GM12878 (cell line): Measurements from ENCODE around the gene RPA3. TPM values are rescaled to one million over a fixed set of nuclear protein-coding genes. Genes with fewer than 3 reads are reported as not detected.

Source experiments
- ATAC-seq: fragments of 200-7000 bp; cut with Tn5 transposase; 3 replicates; pipeline ENCODE4 v1.9.1; 2020; ENCODE audit warnings: mild to moderate bottlenecking, moderate library complexity
- BruUV-seq: library from RNA; stranded (reverse); fragments of 400-500 nt; replicated peaks from 2 replicates; lab custom pipeline; 2021; lab: Mats Ljungman, UMichigan
- CTCF ChIA-PET: fragments of 300-600 bp; sonication (Branson Sonifier 250); formaldehyde crosslinking; extraction: SDS; loops from one replicate; lab custom pipeline; 2021; ENCODE audit warnings: inconsistent platforms; lab: Yijun Ruan, JAX
- POLR2A ChIA-PET: fragments of 350-600 bp; formaldehyde crosslinking; extraction: SDS; loops from one replicate; lab custom pipeline; 2021; ENCODE audit warnings: inconsistent platforms; lab: Charles Lee
- RAD21 ChIA-PET: fragments of 300-600 bp; sonication (Branson Sonifier 250); formaldehyde crosslinking; loops from one replicate; lab custom pipeline; 2023; ENCODE audit warnings: antibody characterized with exemption; ENCODE audit not compliant: unreplicated experiment; lab: Charles Lee
- SMC1A ChIA-PET: fragments of 300-600 bp; sonication (Branson Sonifier 250); formaldehyde crosslinking; loops from one replicate; lab custom pipeline; 2023; ENCODE audit not compliant: unreplicated experiment, uncharacterized antibody; lab: Charles Lee
- DNase-seq: peaks from one replicate; pipeline ENCODE4 v3.0.0-alpha.2; 2011; ENCODE audit warnings: low read depth, low spot score
- FAIRE-seq: peaks from 3 replicates; lab custom pipeline; 2011; peaks lifted over from hg19 to GRCh38; lab: Jason Lieb, UNC
- H2AFZ ChIP-seq: 2 replicates; pipeline ENCODE4 v1.6.0; 2011; ENCODE audit warnings: low read depth, low read length, control low read depth; ENCODE audit not compliant: control insufficient read depth
- H3K27ac ChIP-seq: 2 replicates; pipeline ENCODE4 v1.5.1; 2011; ENCODE audit warnings: control low read depth; ENCODE audit not compliant: control insufficient read depth, insufficient read depth
- H3K27me3 ChIP-seq, 2 experiments: replicated peaks in 1 of 2; 2 replicates each; pipeline versions ENCODE4 v1.6.0 to v1.6.1; 2011; ENCODE audit warnings: low read length in 1 of 2; ENCODE audit not compliant: control insufficient read depth in 2 of 2, insufficient read depth in 2 of 2
- H3K36me3 ChIP-seq, 2 experiments: 2 replicates each; pipeline ENCODE4 v1.5.1; 2011; ENCODE audit warnings: low read length in 1 of 2; ENCODE audit not compliant: control insufficient read depth in 2 of 2, insufficient read depth in 2 of 2
- H3K4me1 ChIP-seq: 2 replicates; pipeline ENCODE4 v1.6.1; 2011; ENCODE audit warnings: mild to moderate bottlenecking, low read length, moderate library complexity, mixed read lengths; ENCODE audit not compliant: control insufficient read depth, insufficient read depth
- H3K4me2 ChIP-seq: 2 replicates; pipeline ENCODE4 v1.6.0; 2011; ENCODE audit warnings: control low read depth; ENCODE audit not compliant: control insufficient read depth, insufficient read depth
- H3K4me3 ChIP-seq: fragments of 200-600 bp; sonication (generic); 2 replicates; pipeline ENCODE4 v1.5.1; 2016
- H3K79me2 ChIP-seq: 2 replicates; pipeline ENCODE4 v1.6.0; 2011; ENCODE audit warnings: low read length; ENCODE audit not compliant: control insufficient read depth, insufficient read depth
- H3K9ac ChIP-seq: 2 replicates; pipeline ENCODE4 v1.8.0; 2011; ENCODE audit warnings: low read length, control low read depth, mixed read lengths; ENCODE audit not compliant: control insufficient read depth, insufficient read depth
- H3K9me3 ChIP-seq: replicated peaks from 3 replicates; pipeline ENCODE4 v1.5.1; 2011; ENCODE audit warnings: mild to moderate bottlenecking, low read length; ENCODE audit not compliant: control insufficient read depth, insufficient read depth
- H4K20me1 ChIP-seq: 2 replicates; pipeline ENCODE4 v1.6.0; 2011; ENCODE audit not compliant: control insufficient read depth, insufficient read depth
- ATF2 ChIP-seq: IDR thresholded peaks from 2 replicates; pipeline ENCODE4 v1.6.1; 2012; ENCODE audit warnings: low read length, inconsistent platforms
- ATF3 ChIP-seq: IDR thresholded peaks from 2 replicates; pipeline ENCODE4 v1.6.1; 2011; ENCODE audit warnings: low read depth, mild to moderate bottlenecking, low read length, moderate library complexity, borderline replicate concordance; ENCODE audit errors: extremely low read depth
- BCL3 ChIP-seq: IDR thresholded peaks from 2 replicates; pipeline ENCODE4 v1.6.1; 2011; ENCODE audit warnings: borderline replicate concordance, low read depth, mild to moderate bottlenecking, moderate library complexity, low read length; ENCODE audit not compliant: insufficient read depth, poor library complexity, severe bottlenecking
- CBX5 ChIP-seq: sonication (generic); IDR thresholded peaks from 2 replicates; pipeline ENCODE4 v1.6.1; 2016; ENCODE audit warnings: low read depth, moderate library complexity, mild to moderate bottlenecking, inconsistent platforms
- CREB1 ChIP-seq: IDR thresholded peaks from 2 replicates; pipeline ENCODE4 v1.6.1; 2012; ENCODE audit warnings: low read depth, mild to moderate bottlenecking, inconsistent platforms
- CREM ChIP-seq: IDR thresholded peaks from 2 replicates; pipeline ENCODE4 v1.6.1; 2014; ENCODE audit warnings: antibody characterized with exemption, low read depth
- EGR1 ChIP-seq, 2 experiments: IDR thresholded peaks; 1 replicate in 1 of 2; 2 replicates in 1 of 2; pipeline ENCODE4 v1.6.1; 2011 to 2012; ENCODE audit warnings: low read depth in 2 of 2, low read length in 2 of 2, borderline replicate concordance in 1 of 2, mild to moderate bottlenecking in 1 of 2, moderate library complexity in 1 of 2
- EZH2 ChIP-seq: IDR thresholded peaks from 2 replicates; pipeline ENCODE4 v1.6.1; 2012; ENCODE audit warnings: low read depth, mild to moderate bottlenecking, control low read depth, inconsistent platforms, low read length, borderline replicate concordance; ENCODE audit not compliant: control insufficient read depth
- IRF3 ChIP-seq: fragments of 450-650 bp; IDR thresholded peaks from 2 replicates; pipeline ENCODE4 v1.6.1; 2014; ENCODE audit warnings: mild to moderate bottlenecking
- IRF5 ChIP-seq: fragments of 450-650 bp; IDR thresholded peaks from 2 replicates; pipeline ENCODE4 v1.6.1; 2017; ENCODE audit warnings: borderline replicate concordance
- JUNB ChIP-seq: IDR thresholded peaks from 2 replicates; pipeline ENCODE4 v1.6.1; 2016; ENCODE audit warnings: antibody characterized with exemption, mild to moderate bottlenecking
- NFYA ChIP-seq: IDR thresholded peaks from 2 replicates; pipeline ENCODE4 v1.6.1; 2011; ENCODE audit warnings: low read depth, mild to moderate bottlenecking, low read length, improper control_type of control experiment, borderline replicate concordance
- POLR2AphosphoS5 ChIP-seq: IDR thresholded peaks from 2 replicates; pipeline ENCODE4 v1.6.1; 2011; ENCODE audit warnings: mild to moderate bottlenecking, low read length, inconsistent platforms
- RBBP5 ChIP-seq: fragments of 200-600 bp; sonication (generic); conservative IDR thresholded peaks from 2 replicates; pipeline ENCODE4 v1.6.1; 2016
- RFX5 ChIP-seq: IDR thresholded peaks from 2 replicates; pipeline ENCODE4 v1.6.1; 2011; ENCODE audit warnings: low read depth, low read length, improper control_type of control experiment
- SUZ12 ChIP-seq: fragments of 200-600 bp; sonication (generic); IDR thresholded peaks from one replicate; pipeline ENCODE4 v1.6.1; 2018; ENCODE audit warnings: antibody characterized with exemption, mild to moderate bottlenecking; ENCODE audit not compliant: unreplicated experiment
- TCF7 ChIP-seq: IDR thresholded peaks from 2 replicates; pipeline ENCODE4 v1.6.1; 2014; ENCODE audit warnings: antibody characterized with exemption, borderline replicate concordance
- ZSCAN29 ChIP-seq: fragments of 450-650 bp; IDR thresholded peaks from 2 replicates; pipeline ENCODE4 v1.6.1; 2017; ENCODE audit warnings: mild to moderate bottlenecking, moderate library complexity
- in situ Hi-C: fragments of 300-500 bp; cut with MboI; formaldehyde crosslinking; loops from 9 replicates; pipeline ENCODE4 v1.14.3; 2018; ENCODE audit warnings: mixed read lengths
- intact Hi-C: fragments of 100-400 bp; cut with micrococcal nuclease; formaldehyde crosslinking; loops from one replicate; pipeline ENCODE4 v1.14.2; 2022; ENCODE audit not compliant: unreplicated experiment
- polyA plus RNA-seq, 11 experiments: library from polyadenylated mRNA; depleted of rRNA in 4 of 11; unstranded in 6 of 11; stranded (reverse) in 5 of 11; fragments of >200 nt; fragmentation: Nextera tagmentation in 4 of 11; fragmentation: Illumina TruSeq in 1 of 11; extraction: Ambion mirVana in 4 of 11; extraction: Trizol in 1 of 11; gene quantifications; 1 replicate in 1 of 11; 2 replicates in 10 of 11; pipeline versions ENCODE4 v1.2.1 to v1.2.3, GENCODE V29; 2011 to 2016; ENCODE audit warnings: inconsistent platforms in 2 of 11, missing spikeins in 2 of 11, low read depth in 1 of 11
- total RNA-seq, 4 experiments: library from RNA; depleted of rRNA in 3 of 4; stranded (reverse); fragments of >200 nt in 3 of 4; fragmentation: Illumina TruSeq in 1 of 4; extraction: Trizol in 1 of 4; gene quantifications; 2 replicates each; pipeline versions ENCODE4 v1.2.1 to v1.2.3, GENCODE V29; 2013 to 2021

RPA3 gene
- total and polyA plus RNA-seq, 10 of the 15 experiments (the other 5 are each of a cell fraction or from before 2014, with no cell fraction given) = 60.2 to 343 (median 112) TPM

- H3K27me3 ChIP-seq = no peaks in the 10 kb centered on the region
- ChIA-PET POLR2A (no interaction called here), SMC1A (interaction anchor here (1.2 to 1.6 kb wide), 2 partner anchors 13 to 17 kb away, joined by 3 to 10 read pairs; partner anchors contain the start of gene RPA3), RAD21 (interaction anchor here (0.7 kb wide), 1 partner anchor 12 kb away, joined by 3 read pairs; no protein-coding TSS in a partner anchor), CTCF (no interaction called here)
- H3K27ac ChIP-seq = no peak overlapping the region
- H3K79me2 ChIP-seq = no peaks in the 10 kb centered on the region
- intact Hi-C loops (no loop called here), in situ Hi-C loops (no loop called here)
- no peaks in the 10 kb centered on the region for H3K9me3 ChIP-seq
- FAIRE-seq (no peak), DNase-seq (no peak), ATAC-seq (no peak)
- no peak overlapping the region for H3K4me2 ChIP-seq
- no peak overlapping the region for H3K9ac ChIP-seq
- no peak overlapping the region for H3K4me3 ChIP-seq
- H4K20me1 ChIP-seq = no peaks in the 10 kb centered on the region
- H2AFZ ChIP-seq = no peak overlapping the region
- no peak for TF ChIP-seq CREB1
- TF ChIP-seq JUNB = no peak
- TF ChIP-seq RFX5 = no peak
- no peak for TF ChIP-seq IRF5
- TF ChIP-seq EZH2 = no peak
- TF ChIP-seq TCF7 = no peak
- TF ChIP-seq EGR1 (IDR thresholded peaks at IDR 0.05; ENCODE audit: borderline replicate concordance in 1 of 2, low read depth in 2 of 2, low read length in 2 of 2) = no peak
- no peak for TF ChIP-seq IRF3
- no peak for TF ChIP-seq ATF3
- TF ChIP-seq BCL3 = no peak
- TF ChIP-seq NFYA = no peak
- no peak for TF ChIP-seq ZSCAN29
- TF ChIP-seq POLR2AphosphoS5 = no peak
- TF ChIP-seq CBX5 = no peak
- TF ChIP-seq ATF2 = no peak
- TF ChIP-seq SUZ12 = no peak
- no peak for TF ChIP-seq CREM
- TF ChIP-seq RBBP5 = no peak
- no peaks in the 10 kb centered on the region; a peak in 1 of 4 replicates for H3K36me3 ChIP-seq
- no TSS peak for BruUV-seq
- H3K4me1 ChIP-seq = no peaks in the 10 kb centered on the region
Measured at GRCh38 chr7:7731732-7732131, 13.3 kb upstream of the RPA3 start.
